ENCODE measurements around the gene RCOR1. TPM values are rescaled to one million over a fixed set of nuclear protein-coding genes. Genes with fewer than 3 reads are reported as not detected.

The RCOR1 gene
- total RNA-seq, 1 experiment from 2014 or later, result 25.4 TPM

DNA sequence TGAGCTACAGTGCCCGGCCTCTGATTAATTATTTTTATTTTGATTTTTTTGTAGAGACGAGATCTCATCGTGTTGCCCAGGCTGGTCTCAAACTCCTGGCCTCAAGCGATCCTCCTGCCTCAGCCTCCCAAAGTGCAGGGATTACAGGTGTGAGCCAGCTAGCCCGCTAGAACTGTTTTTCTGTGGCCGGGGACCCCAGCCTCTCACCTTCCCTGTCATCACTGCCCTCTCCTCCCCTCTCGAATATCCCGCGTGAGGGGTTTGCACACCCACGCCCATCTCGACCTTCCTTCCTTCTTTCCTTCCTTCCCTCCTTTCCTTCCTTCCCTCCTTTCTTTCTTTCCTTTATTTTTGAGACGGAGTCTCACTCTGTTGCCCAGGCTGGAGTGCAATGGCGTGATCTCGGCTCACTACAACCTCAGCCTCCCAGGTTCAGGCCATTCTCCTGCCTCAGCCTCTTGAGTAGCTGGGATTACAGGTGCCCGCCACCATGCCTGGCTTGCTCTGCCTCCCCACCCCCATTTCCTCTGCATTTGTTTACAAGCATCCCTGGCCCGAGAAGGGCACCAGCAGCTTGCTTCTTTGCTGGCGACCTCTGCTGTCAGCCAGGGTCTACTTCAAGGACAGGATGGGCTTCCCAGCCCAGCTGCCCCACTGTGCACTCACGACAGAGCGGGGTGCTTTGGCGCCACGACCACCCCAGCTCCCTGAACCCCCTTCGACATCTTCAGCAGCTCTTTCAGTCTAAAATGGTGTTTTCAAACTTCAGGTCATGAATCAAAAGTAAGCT is 180.5 kb downstream of the RCOR1 start (continued):
- TF ChIP-seq, protein P1, sequence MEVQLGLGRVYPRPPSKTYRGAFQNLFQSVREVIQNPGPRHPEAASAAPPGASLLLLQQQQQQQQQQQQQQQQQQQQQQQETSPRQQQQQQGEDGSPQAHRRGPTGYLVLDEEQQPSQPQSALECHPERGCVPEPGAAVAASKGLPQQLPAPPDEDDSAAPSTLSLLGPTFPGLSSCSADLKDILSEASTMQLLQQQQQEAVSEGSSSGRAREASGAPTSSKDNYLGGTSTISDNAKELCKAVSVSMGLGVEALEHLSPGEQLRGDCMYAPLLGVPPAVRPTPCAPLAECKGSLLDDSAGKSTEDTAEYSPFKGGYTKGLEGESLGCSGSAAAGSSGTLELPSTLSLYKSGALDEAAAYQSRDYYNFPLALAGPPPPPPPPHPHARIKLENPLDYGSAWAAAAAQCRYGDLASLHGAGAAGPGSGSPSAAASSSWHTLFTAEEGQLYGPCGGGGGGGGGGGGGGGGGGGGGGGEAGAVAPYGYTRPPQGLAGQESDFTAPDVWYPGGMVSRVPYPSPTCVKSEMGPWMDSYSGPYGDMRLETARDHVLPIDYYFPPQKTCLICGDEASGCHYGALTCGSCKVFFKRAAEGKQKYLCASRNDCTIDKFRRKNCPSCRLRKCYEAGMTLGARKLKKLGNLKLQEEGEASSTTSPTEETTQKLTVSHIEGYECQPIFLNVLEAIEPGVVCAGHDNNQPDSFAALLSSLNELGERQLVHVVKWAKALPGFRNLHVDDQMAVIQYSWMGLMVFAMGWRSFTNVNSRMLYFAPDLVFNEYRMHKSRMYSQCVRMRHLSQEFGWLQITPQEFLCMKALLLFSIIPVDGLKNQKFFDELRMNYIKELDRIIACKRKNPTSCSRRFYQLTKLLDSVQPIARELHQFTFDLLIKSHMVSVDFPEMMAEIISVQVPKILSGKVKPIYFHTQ (CRISPR knock-in tag; IDR thresholded peaks at IDR 0.05), result no peak
- TF ChIP-seq FOXP4 (CRISPR knock-in tag; IDR thresholded peaks at IDR 0.05), result peak; percentile 81; the same call in 1 of the 2 replicates

DNA sequence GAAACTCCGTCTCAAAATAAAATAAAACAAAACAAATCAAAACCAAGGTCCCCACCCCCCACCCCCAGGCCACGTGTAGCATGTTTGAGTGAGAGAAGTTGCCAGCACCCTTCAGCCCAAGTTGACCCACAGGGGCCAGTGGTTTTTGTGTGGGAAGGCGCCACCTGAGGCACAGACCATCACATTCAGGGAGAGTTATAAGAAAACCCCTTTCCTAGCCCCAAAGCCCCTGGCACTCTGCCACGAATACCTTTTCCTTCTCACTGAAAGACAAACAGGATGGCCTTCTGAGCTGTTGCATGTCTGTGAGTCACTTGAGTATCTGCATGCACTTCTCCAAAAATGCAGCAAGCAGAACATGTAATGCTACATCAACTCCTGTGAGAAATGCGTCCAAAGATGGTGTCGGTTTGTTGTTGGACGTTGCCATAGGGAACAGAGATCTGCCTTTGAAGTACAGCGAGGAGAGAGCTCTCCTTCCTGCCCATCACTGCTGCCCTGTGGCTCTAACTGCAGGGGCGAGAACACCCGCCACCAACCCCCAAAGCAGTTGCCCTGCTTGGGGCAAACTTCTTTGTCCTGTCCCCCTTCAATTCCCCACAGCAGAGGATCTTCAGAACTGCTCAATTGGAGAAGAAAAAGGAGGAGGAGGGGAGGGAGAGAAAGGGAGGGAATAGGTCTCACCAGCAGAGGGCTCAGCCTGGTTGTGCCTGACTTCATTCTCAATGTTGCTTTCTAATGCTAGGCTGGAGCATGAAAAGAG is 182.1 kb downstream of the RCOR1 start:
- TF ChIP-seq SMAD4 (CRISPR knock-in tag; IDR thresholded peaks at IDR 0.05) (no peak), TEAD1 (CRISPR knock-in tag; IDR thresholded peaks at IDR 0.05) (no peak), ATF2 (CRISPR knock-in tag; IDR thresholded peaks at IDR 0.05; ENCODE audit: borderline replicate concordance, low read depth) (no peak), GRHL2 (CRISPR knock-in tag; IDR thresholded peaks at IDR 0.05; ENCODE audit: insufficient replicate concordance, severe bottlenecking) (no peak)
- DNase-seq (ENCODE audit: low spot score) (peak; percentile 48), ATAC-seq (peak; percentile 55)
- POLR2A ChIA-PET, result interaction anchor here (0.7 to 1.2 kb wide), 2 partner anchors 44 to 80 kb away, joined by 3 to 5 read pairs; no protein-coding TSS in a partner anchor
- Mint-ChIP-seq H3K27ac (no peak overlapping the region; the same call in 1 of the 2 replicates), H3K27me3 (ENCODE audit: low read depth) (peaks cover 14% of the 10 kb centered on the region), H3K9me3 (no peaks in the 10 kb centered on the region), H3K4me1 (peaks cover 29% of the 10 kb centered on the region), H3K4me3 (no peak overlapping the region), H3K36me3 (no peaks in the 10 kb centered on the region)
- CTCF ChIA-PET, result interaction anchor here (0.6 to 4.6 kb wide), 16 partner anchors 10 to 768 kb away, joined by 3 to 72 read pairs (median 4); no protein-coding TSS in a partner anchor

DNA sequence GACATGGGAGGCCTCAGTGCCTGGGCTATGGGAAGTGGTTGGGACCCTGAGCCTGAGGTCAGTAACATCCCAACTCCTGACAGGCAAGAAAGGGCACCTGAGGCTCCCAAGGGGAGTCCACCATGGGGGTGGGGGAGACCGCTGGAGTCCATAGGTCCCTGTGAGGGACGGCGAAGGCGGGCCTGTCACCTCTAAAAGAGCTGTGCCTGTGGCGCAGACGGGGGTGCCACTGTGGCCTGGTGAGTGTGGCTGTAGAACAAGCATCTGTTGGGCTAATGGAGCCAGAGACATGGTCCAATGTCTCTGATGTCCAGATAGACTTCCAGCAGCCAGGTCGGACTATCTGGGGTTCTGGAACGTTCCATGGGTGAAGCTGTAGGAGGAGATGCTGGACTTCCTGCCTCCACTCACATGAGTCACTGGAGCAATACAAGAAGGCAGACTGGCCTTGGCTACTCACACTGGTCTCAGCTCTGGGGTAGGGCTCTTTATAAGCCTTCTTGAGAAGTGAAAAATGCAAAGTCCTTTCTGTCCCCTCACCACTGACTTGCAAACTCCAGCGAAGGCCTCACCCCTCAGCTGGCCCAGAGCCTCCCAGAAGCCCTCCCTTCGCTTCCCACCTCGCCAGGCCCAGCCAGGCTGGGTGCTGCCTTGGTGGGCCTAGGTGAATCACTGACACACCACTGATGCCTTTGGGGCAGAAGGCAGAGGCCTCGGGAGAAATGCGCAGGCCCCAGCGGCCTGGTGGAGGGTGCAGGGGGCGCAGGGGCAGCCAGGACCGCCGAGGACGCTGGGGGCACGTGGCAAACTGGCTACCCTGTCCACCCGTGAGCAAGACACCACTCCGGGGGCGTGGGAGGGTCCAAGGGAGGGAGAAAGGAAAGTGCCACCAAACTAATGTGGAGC is 183.7 kb downstream of the RCOR1 start:
- no peak for ATAC-seq
- Mint-ChIP-seq H3K36me3 (no peaks in the 10 kb centered on the region), H3K27ac (peak overlapping the region; percentile 85; the same call in 1 of the 2 replicates), H3K27me3 (ENCODE audit: low read depth) (peaks cover 17% of the 10 kb centered on the region), H3K4me3 (peak overlapping the region; percentile 85), H3K4me1 (peaks cover 39% of the 10 kb centered on the region), H3K9me3 (no peaks in the 10 kb centered on the region)
- ChIA-PET POLR2A (no interaction called here), CTCF (interaction anchor here (0.6 to 4.6 kb wide), 5 partner anchors 9 to 141 kb away, joined by 3 to 72 read pairs (median 4); no protein-coding TSS in a partner anchor)
- DNase-seq (ENCODE audit: low spot score), result no peak
- TF ChIP-seq, protein P2, sequence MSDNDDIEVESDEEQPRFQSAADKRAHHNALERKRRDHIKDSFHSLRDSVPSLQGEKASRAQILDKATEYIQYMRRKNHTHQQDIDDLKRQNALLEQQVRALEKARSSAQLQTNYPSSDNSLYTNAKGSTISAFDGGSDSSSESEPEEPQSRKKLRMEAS (CRISPR knock-in tag; IDR thresholded peaks at IDR 0.05), result peak; percentile 36; the same call in 1 of the 2 replicates
- TF ChIP-seq, protein P3, sequence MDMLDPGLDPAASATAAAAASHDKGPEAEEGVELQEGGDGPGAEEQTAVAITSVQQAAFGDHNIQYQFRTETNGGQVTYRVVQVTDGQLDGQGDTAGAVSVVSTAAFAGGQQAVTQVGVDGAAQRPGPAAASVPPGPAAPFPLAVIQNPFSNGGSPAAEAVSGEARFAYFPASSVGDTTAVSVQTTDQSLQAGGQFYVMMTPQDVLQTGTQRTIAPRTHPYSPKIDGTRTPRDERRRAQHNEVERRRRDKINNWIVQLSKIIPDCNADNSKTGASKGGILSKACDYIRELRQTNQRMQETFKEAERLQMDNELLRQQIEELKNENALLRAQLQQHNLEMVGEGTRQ (CRISPR knock-in tag; IDR thresholded peaks at IDR 0.05), result no peak
- peak; percentile 47; the same call in 1 of the 2 replicates for TF ChIP-seq ZBTB21 (CRISPR knock-in tag; IDR thresholded peaks at IDR 0.05; ENCODE audit: borderline replicate concordance)
- TF ChIP-seq TP53 (CRISPR knock-in tag; IDR thresholded peaks at IDR 0.05), result 0 out of 2 replicates have a peak, but pooled peaks have one; percentile 51
- TF ChIP-seq MYBL2 (CRISPR knock-in tag; IDR thresholded peaks at IDR 0.05), result no peak
- 0 out of 2 replicates have a peak, but pooled peaks have one; percentile 2 for TF ChIP-seq FOXK1 (CRISPR knock-in tag; IDR thresholded peaks at IDR 0.05)
- TF ChIP-seq, protein P4, sequence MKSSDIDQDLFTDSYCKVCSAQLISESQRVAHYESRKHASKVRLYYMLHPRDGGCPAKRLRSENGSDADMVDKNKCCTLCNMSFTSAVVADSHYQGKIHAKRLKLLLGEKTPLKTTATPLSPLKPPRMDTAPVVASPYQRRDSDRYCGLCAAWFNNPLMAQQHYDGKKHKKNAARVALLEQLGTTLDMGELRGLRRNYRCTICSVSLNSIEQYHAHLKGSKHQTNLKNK (CRISPR knock-in tag; IDR thresholded peaks at IDR 0.05), result no peak
- TF ChIP-seq ZNF138 (CRISPR knock-in tag; conservative IDR thresholded peaks at IDR 0.05), result 0 out of 2 replicates have a peak, but pooled peaks have one; percentile 34
- TF ChIP-seq ZNF263 (CRISPR knock-in tag; IDR thresholded peaks at IDR 0.05; ENCODE audit: low read depth), result no peak
- no peak for TF ChIP-seq ZNF671 (CRISPR knock-in tag; IDR thresholded peaks at IDR 0.05)
- TF ChIP-seq ZNF416 (CRISPR knock-in tag; IDR thresholded peaks at IDR 0.05), result no peak
- no peak for TF ChIP-seq USF1 (CRISPR knock-in tag; IDR thresholded peaks at IDR 0.05)
- TF ChIP-seq TEAD1 (CRISPR knock-in tag; IDR thresholded peaks at IDR 0.05), result 0 out of 2 replicates have a peak, but pooled peaks have one; percentile 39
- no peak for TF ChIP-seq NFYB (CRISPR knock-in tag; conservative IDR thresholded peaks at IDR 0.05; ENCODE audit: low read depth)
